IPS-20b (cell line): Measurements from ENCODE around the gene LRG1.

ENCODE experiments used
- H3K27ac ChIP-seq: one replicate; pipeline ENCODE4 v1.5.1; 2013; ENCODE audit warnings: low read length
- H3K27me3 ChIP-seq: 2 replicates; pipeline ENCODE4 v1.6.1; 2013; ENCODE audit warnings: mild to moderate bottlenecking, low read length, inconsistent platforms; ENCODE audit not compliant: insufficient read depth
- H3K36me3 ChIP-seq: 2 replicates; pipeline ENCODE4 v1.6.1; 2013; ENCODE audit warnings: low read depth, mild to moderate bottlenecking, inconsistent platforms, low read length, moderate library complexity; ENCODE audit not compliant: insufficient read depth
- H3K4me1 ChIP-seq: 2 replicates; pipeline ENCODE4 v1.6.1; 2013; ENCODE audit warnings: mild to moderate bottlenecking, control low read depth, inconsistent platforms, low read length, moderate library complexity; ENCODE audit not compliant: insufficient read depth
- H3K4me3 ChIP-seq: 2 replicates; pipeline ENCODE4 v1.5.1; 2013; ENCODE audit warnings: mild to moderate bottlenecking, low read length, inconsistent platforms
- H3K9ac ChIP-seq: 2 replicates; pipeline ENCODE4 v1.6.1; 2013; ENCODE audit warnings: low read depth, mild to moderate bottlenecking, inconsistent platforms, low read length, moderate library complexity
- H3K9me3 ChIP-seq: 2 replicates; pipeline ENCODE4 v1.6.1; 2013; ENCODE audit warnings: mild to moderate bottlenecking, low read depth, low read length, inconsistent platforms; ENCODE audit not compliant: insufficient read depth

Gene LRG1

GRCh38 chr19:4510435-4511255 is 29.2 kb downstream of the LRG1 start:
- Histone ChIP-seq H3K4me1 (no peaks in the 10 kb centered on the region), H3K27me3 (peaks cover 62% of the 10 kb centered on the region), H3K9ac (no peak overlapping the region), H3K4me3 (no peak overlapping the region), H3K36me3 (no peaks in the 10 kb centered on the region), H3K9me3 (no peaks in the 10 kb centered on the region), H3K27ac (no peak overlapping the region)

GRCh38 chr19:4508698-4509097 is 31.1 kb downstream of the LRG1 start:
- no peaks in the 10 kb centered on the region for H3K4me1 ChIP-seq
- no peak overlapping the region for H3K9ac ChIP-seq
- peaks cover 9% of the 10 kb centered on the region for H3K36me3 ChIP-seq

GRCh38 chr19:4507804-4508203 is 32.0 kb downstream of the LRG1 start:
- Histone ChIP-seq H3K9me3 (no peaks in the 10 kb centered on the region), H3K9ac (no peak overlapping the region), H3K36me3 (peaks cover 9% of the 10 kb centered on the region), H3K4me1 (no peaks in the 10 kb centered on the region), H3K27me3 (peaks cover 43% of the 10 kb centered on the region), H3K27ac (no peak overlapping the region), H3K4me3 (no peak overlapping the region)

More at GRCh38 chr19:4508698-4509097, 31.1 kb downstream of the LRG1 start:
- H3K9me3 ChIP-seq = no peaks in the 10 kb centered on the region
- no peak overlapping the region for H3K4me3 ChIP-seq
- no peak overlapping the region for H3K27ac ChIP-seq
- peaks cover 52% of the 10 kb centered on the region for H3K27me3 ChIP-seq

GRCh38 chr19:4507150-4507452 is 32.7 kb downstream of the LRG1 start:
- Histone ChIP-seq H3K4me1 (no peaks in the 10 kb centered on the region), H3K9me3 (no peaks in the 10 kb centered on the region), H3K36me3 (peaks cover 16% of the 10 kb centered on the region), H3K27me3 (peaks cover 36% of the 10 kb centered on the region), H3K4me3 (no peak overlapping the region), H3K9ac (no peak overlapping the region), H3K27ac (no peak overlapping the region)

GRCh38 chr19:4506449-4507149 is 33.2 kb downstream of the LRG1 start:
- H3K27ac ChIP-seq = no peak overlapping the region
- no peak overlapping the region for H3K4me3 ChIP-seq
- H3K27me3 ChIP-seq = peaks cover 31% of the 10 kb centered on the region
- no peak overlapping the region for H3K9ac ChIP-seq
- H3K4me1 ChIP-seq = no peaks in the 10 kb centered on the region
- H3K9me3 ChIP-seq = no peaks in the 10 kb centered on the region
- H3K36me3 ChIP-seq = peaks cover 21% of the 10 kb centered on the region

GRCh38 chr19:4505570-4506448 is 34.0 kb downstream of the LRG1 start:
- no peak overlapping the region for H3K27ac ChIP-seq

GRCh38 chr19:4504891-4505569 is 34.8 kb downstream of the LRG1 start:
- H3K4me1 ChIP-seq = no peaks in the 10 kb centered on the region
- H3K27ac ChIP-seq = no peak overlapping the region
- H3K4me3 ChIP-seq = no peak overlapping the region
- no peaks in the 10 kb centered on the region for H3K9me3 ChIP-seq
- H3K9ac ChIP-seq = no peak overlapping the region
- peaks cover 17% of the 10 kb centered on the region; the same call in 1 of the 2 replicates for H3K27me3 ChIP-seq
- H3K36me3 ChIP-seq = peaks cover 29% of the 10 kb centered on the region

More at GRCh38 chr19:4505570-4506448, 34.0 kb downstream of the LRG1 start:
- Histone ChIP-seq H3K4me3 (no peak overlapping the region), H3K9ac (no peak overlapping the region), H3K36me3 (peaks cover 27% of the 10 kb centered on the region), H3K4me1 (no peaks in the 10 kb centered on the region), H3K9me3 (no peaks in the 10 kb centered on the region), H3K27me3 (peaks cover 23% of the 10 kb centered on the region; the same call in 1 of the 2 replicates)

GRCh38 chr19:4504297-4504701 is 35.5 kb downstream of the LRG1 start:
- Histone ChIP-seq H3K4me3 (no peak overlapping the region), H3K9ac (no peak overlapping the region), H3K36me3 (peaks cover 29% of the 10 kb centered on the region)

GRCh38 chr19:4503825-4504170 is 36.0 kb downstream of the LRG1 start:
- H3K9me3 ChIP-seq = no peaks in the 10 kb centered on the region
- peaks cover 30% of the 10 kb centered on the region for H3K36me3 ChIP-seq
- peaks cover 17% of the 10 kb centered on the region; the same call in 1 of the 2 replicates for H3K27me3 ChIP-seq
- H3K4me1 ChIP-seq = no peaks in the 10 kb centered on the region
- no peak overlapping the region for H3K27ac ChIP-seq
- H3K4me3 ChIP-seq = no peak overlapping the region
- no peak overlapping the region for H3K9ac ChIP-seq

More at GRCh38 chr19:4504297-4504701, 35.5 kb downstream of the LRG1 start:
- no peaks in the 10 kb centered on the region for H3K4me1 ChIP-seq
- peaks cover 17% of the 10 kb centered on the region; the same call in 1 of the 2 replicates for H3K27me3 ChIP-seq
- H3K27ac ChIP-seq = no peak overlapping the region
- no peaks in the 10 kb centered on the region for H3K9me3 ChIP-seq

- peaks cover 35% of the 10 kb centered on the region for H3K36me3 ChIP-seq
- H3K9me3 ChIP-seq = no peaks in the 10 kb centered on the region
- no peak overlapping the region for H3K9ac ChIP-seq
- no peak overlapping the region for H3K27ac ChIP-seq
- peaks cover 17% of the 10 kb centered on the region; the same call in 1 of the 2 replicates for H3K27me3 ChIP-seq
- H3K4me3 ChIP-seq = no peak overlapping the region
- no peaks in the 10 kb centered on the region for H3K4me1 ChIP-seq
Measured at GRCh38 chr19:4503132-4503824, 36.6 kb downstream of the LRG1 start.
